ENCODE results near the gene OR4D2. TPM values are rescaled to one million over a fixed set of nuclear protein-coding genes. Genes with fewer than 3 reads are reported as not detected.
"Not testable (repeated sequence)": the region's sequence is repeated elsewhere in the genome, so short reads cannot be mapped to it uniquely, and the experiment has no call there.

Gene OR4D2
- not detected in 3 replicates for total RNA-seq

GRCh38 chr17:58166682-58167081 lies at the start of gene OR4D2:
TSS of gene OR4D2 (plus strand) at chr17:58166982. CDS start at chr17:58169656, 2,674 bp downstream.
- no peak for TF ChIP-seq CTCF (IDR thresholded peaks at IDR 0.05; ENCODE audit: unreplicated experiment)
- H3K36me3 Mint-ChIP-seq: no peaks in the 10 kb centered on the region
- peaks cover 82% of the 10 kb centered on the region for H3K27me3 Mint-ChIP-seq (ENCODE audit: low read depth)
- no peaks in the 10 kb centered on the region for H3K9me3 Mint-ChIP-seq
- H3K27ac Mint-ChIP-seq: no peak within 1 kb of the TSS
- H3K4me3 Mint-ChIP-seq: no peak within 1 kb of the TSS
- H3K4me1 Mint-ChIP-seq: no peaks in the 10 kb centered on the region
- DNase-seq (ENCODE audit: low spot score in 2 of 2, unreplicated experiment in 2 of 2): no peak

- no peaks in the 10 kb centered on the region for H3K9me3 Mint-ChIP-seq
- H3K27me3 Mint-ChIP-seq (ENCODE audit: low read depth): peaks cover 56% of the 10 kb centered on the region
- DNase-seq (ENCODE audit: low spot score in 2 of 2, unreplicated experiment in 2 of 2): no peak
- H3K36me3 Mint-ChIP-seq: no peaks in the 10 kb centered on the region
- TF ChIP-seq CTCF (IDR thresholded peaks at IDR 0.05; ENCODE audit: unreplicated experiment): no peak
- H3K27ac Mint-ChIP-seq: no peak overlapping the region
- H3K4me3 Mint-ChIP-seq: no peak overlapping the region
- H3K4me1 Mint-ChIP-seq: no peaks in the 10 kb centered on the region
Measured at GRCh38 chr17:58117382-58117781, 49.4 kb upstream of the OR4D2 start.

- Mint-ChIP-seq H3K27ac (no peak overlapping the region), H3K9me3 (no peaks in the 10 kb centered on the region), H3K36me3 (no peaks in the 10 kb centered on the region), H3K4me1 (no peaks in the 10 kb centered on the region), H3K27me3 (ENCODE audit: low read depth) (peaks cover 46% of the 10 kb centered on the region), H3K4me3 (no peak overlapping the region)
- no peak for TF ChIP-seq CTCF (IDR thresholded peaks at IDR 0.05; ENCODE audit: unreplicated experiment)
- no peak for DNase-seq (ENCODE audit: low spot score in 2 of 2, unreplicated experiment in 2 of 2)
Measured at GRCh38 chr17:58119491-58119890, 47.3 kb upstream of the OR4D2 start.

GRCh38 chr17:58120195-58120822 lies 46.5 kb upstream of the OR4D2 start:
- H3K4me1 Mint-ChIP-seq: no peaks in the 10 kb centered on the region
- no peak for TF ChIP-seq CTCF (IDR thresholded peaks at IDR 0.05; ENCODE audit: unreplicated experiment)
- H3K36me3 Mint-ChIP-seq: no peaks in the 10 kb centered on the region
- no peak overlapping the region for H3K27ac Mint-ChIP-seq
- H3K27me3 Mint-ChIP-seq (ENCODE audit: low read depth): peaks cover 41% of the 10 kb centered on the region
- no peaks in the 10 kb centered on the region for H3K9me3 Mint-ChIP-seq
- no peak overlapping the region for H3K4me3 Mint-ChIP-seq
- DNase-seq (ENCODE audit: low spot score in 2 of 2, unreplicated experiment in 2 of 2): peak; percentile 40 to 60

GRCh38 chr17:58121925-58122324 lies 44.9 kb upstream of the OR4D2 start:
- no peak overlapping the region for H3K4me3 Mint-ChIP-seq
- H3K27me3 Mint-ChIP-seq (ENCODE audit: low read depth): peaks cover 39% of the 10 kb centered on the region
- no peak for TF ChIP-seq CTCF (IDR thresholded peaks at IDR 0.05; ENCODE audit: unreplicated experiment)
- H3K9me3 Mint-ChIP-seq: no peaks in the 10 kb centered on the region
- DNase-seq (ENCODE audit: low spot score in 2 of 2, unreplicated experiment in 2 of 2): no peak
- no peak overlapping the region for H3K27ac Mint-ChIP-seq
- no peaks in the 10 kb centered on the region for H3K4me1 Mint-ChIP-seq
- H3K36me3 Mint-ChIP-seq: no peaks in the 10 kb centered on the region

- no peak for DNase-seq (ENCODE audit: low spot score in 2 of 2, unreplicated experiment in 2 of 2)
- no peak overlapping the region for H3K4me3 Mint-ChIP-seq
- no peak overlapping the region for H3K27ac Mint-ChIP-seq
- H3K36me3 Mint-ChIP-seq: no peaks in the 10 kb centered on the region
- TF ChIP-seq CTCF (IDR thresholded peaks at IDR 0.05; ENCODE audit: unreplicated experiment): no peak
- no peaks in the 10 kb centered on the region for H3K4me1 Mint-ChIP-seq
- no peaks in the 10 kb centered on the region for H3K9me3 Mint-ChIP-seq
- peaks cover 63% of the 10 kb centered on the region for H3K27me3 Mint-ChIP-seq (ENCODE audit: low read depth)
Measured at GRCh38 chr17:58127846-58128245, 38.9 kb upstream of the OR4D2 start.

GRCh38 chr17:58132697-58133096 lies 34.1 kb upstream of the OR4D2 start:
- not testable (repeated sequence) for H3K4me3 Mint-ChIP-seq; H3K36me3 Mint-ChIP-seq; H3K4me1 Mint-ChIP-seq; DNase-seq (ENCODE audit: low spot score in 2 of 2, unreplicated experiment in 2 of 2); H3K9me3 Mint-ChIP-seq; H3K27ac Mint-ChIP-seq
- H3K27me3 Mint-ChIP-seq (ENCODE audit: low read depth): peaks cover 82% of the 10 kb centered on the region
